IMR-90 (cell line): Measurements from ENCODE around the gene FDXR.

Source experiments
- MXI1 ChIP-seq: IDR thresholded peaks from 2 replicates; pipeline ENCODE4 v1.6.1; 2012; ENCODE audit warnings: low read depth, mild to moderate bottlenecking, low read length, moderate library complexity, borderline replicate concordance
- NFE2L2 ChIP-seq: fragments of 150-350 bp; IDR thresholded peaks from 2 replicates; pipeline ENCODE4 v1.6.1; 2016; ENCODE audit warnings: low read depth, mild to moderate bottlenecking, low read length
- POLR2A ChIP-seq: IDR thresholded peaks from 2 replicates; pipeline ENCODE4 v1.6.1; 2012; ENCODE audit warnings: mild to moderate bottlenecking, low read depth, low read length
- RAD21 ChIP-seq: IDR thresholded peaks from 2 replicates; pipeline ENCODE4 v1.6.1; 2012; ENCODE audit warnings: low read length, improper control_type of control experiment
- RCOR1 ChIP-seq: IDR thresholded peaks from 2 replicates; pipeline ENCODE4 v1.6.1; 2012; ENCODE audit warnings: mild to moderate bottlenecking, low read length, improper control_type of control experiment; ENCODE audit not compliant: insufficient replicate concordance
- SMC3 ChIP-seq: fragments of 150-350 bp; IDR thresholded peaks from 2 replicates; pipeline ENCODE4 v1.6.1; 2016; ENCODE audit warnings: low read depth, mild to moderate bottlenecking, antibody characterized with exemption, low read length, moderate library complexity
- TF ChIP-seq, protein P1 (sequence below): conservative IDR thresholded peaks from 2 replicates; pipeline ENCODE4 v1.5.1; 2012; ENCODE audit warnings: mild to moderate bottlenecking, low read depth, low read length, improper control_type of control experiment
- TF ChIP-seq, protein P2 (sequence below): fragments of 150-350 bp; IDR thresholded peaks from 2 replicates; pipeline ENCODE4 v1.6.1; 2017; ENCODE audit warnings: mild to moderate bottlenecking, antibody characterized with exemption, low read length, low read depth

DNA sequence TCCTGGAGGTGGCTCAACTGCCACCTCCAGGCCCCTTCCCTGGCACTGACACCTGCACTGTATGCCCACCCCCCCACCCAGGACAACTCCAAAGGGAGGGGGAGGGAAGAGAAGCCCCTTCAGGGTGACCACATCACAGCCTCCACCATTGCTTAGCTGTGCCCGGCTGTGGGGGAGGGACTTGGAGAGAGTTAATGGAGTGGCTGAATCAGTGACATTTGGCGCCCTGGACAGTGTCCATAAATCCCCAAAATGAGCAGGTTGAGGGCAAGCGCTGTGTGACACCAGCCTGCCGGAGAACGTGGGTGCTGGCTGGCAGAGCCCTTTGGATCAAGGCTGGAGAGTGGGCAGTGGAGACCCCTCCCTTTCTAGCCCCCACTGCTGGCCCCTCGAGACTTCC is 49.4 kb upstream of the FDXR start:
- no peak for TF ChIP-seq RCOR1
- TF ChIP-seq, protein P1, sequence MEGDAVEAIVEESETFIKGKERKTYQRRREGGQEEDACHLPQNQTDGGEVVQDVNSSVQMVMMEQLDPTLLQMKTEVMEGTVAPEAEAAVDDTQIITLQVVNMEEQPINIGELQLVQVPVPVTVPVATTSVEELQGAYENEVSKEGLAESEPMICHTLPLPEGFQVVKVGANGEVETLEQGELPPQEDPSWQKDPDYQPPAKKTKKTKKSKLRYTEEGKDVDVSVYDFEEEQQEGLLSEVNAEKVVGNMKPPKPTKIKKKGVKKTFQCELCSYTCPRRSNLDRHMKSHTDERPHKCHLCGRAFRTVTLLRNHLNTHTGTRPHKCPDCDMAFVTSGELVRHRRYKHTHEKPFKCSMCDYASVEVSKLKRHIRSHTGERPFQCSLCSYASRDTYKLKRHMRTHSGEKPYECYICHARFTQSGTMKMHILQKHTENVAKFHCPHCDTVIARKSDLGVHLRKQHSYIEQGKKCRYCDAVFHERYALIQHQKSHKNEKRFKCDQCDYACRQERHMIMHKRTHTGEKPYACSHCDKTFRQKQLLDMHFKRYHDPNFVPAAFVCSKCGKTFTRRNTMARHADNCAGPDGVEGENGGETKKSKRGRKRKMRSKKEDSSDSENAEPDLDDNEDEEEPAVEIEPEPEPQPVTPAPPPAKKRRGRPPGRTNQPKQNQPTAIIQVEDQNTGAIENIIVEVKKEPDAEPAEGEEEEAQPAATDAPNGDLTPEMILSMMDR = no peak
- no peak for TF ChIP-seq POLR2A
- TF ChIP-seq SMC3 = no peak
- TF ChIP-seq NFE2L2 = no peak
- TF ChIP-seq, protein P2, sequence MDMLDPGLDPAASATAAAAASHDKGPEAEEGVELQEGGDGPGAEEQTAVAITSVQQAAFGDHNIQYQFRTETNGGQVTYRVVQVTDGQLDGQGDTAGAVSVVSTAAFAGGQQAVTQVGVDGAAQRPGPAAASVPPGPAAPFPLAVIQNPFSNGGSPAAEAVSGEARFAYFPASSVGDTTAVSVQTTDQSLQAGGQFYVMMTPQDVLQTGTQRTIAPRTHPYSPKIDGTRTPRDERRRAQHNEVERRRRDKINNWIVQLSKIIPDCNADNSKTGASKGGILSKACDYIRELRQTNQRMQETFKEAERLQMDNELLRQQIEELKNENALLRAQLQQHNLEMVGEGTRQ = no peak
- TF ChIP-seq RAD21 = no peak
- TF ChIP-seq MXI1 = no peak
